ENCODE data around the gene CHRM2.

CHRM2 gene

DNA sequence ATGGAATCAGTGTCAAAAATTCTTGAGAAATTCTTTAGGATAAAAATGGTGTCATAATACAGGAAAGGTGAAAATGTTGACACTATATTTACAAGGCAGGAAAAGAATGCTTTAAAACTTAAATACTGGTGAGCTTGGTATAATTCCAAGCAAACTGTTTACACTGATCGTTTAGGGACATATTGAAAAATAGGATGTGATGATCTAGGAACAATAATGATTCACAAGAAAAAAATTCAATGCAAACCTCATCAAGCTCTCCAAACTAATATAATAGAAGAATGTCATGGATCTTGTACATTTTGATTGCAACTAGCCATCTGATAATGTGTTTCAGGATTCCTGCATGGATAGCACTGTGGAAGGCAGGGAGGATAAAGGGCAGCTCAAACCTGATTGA is 98.4 kb downstream of the CHRM2 start:
- no peak for DNase-seq

DNA sequence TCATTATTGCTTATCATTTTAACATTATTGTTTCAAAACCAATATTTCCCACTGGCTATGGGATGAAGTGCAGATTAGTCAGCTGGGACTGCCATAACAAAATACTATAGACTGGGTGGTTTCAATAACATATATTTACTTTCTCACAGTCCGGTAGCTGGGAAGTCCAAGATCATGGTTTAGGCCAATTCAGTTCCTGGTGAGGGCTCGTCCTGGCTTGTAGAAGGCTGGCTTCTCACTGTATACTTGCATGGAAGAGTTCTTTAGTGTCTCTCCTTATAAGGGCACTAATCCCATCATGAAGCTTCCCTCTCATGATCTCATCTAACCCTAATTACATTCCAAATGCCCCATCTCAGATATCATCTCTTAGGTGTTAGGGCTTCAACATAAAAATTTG is 101.3 kb downstream of the CHRM2 start:
- no peak for DNase-seq

DNA sequence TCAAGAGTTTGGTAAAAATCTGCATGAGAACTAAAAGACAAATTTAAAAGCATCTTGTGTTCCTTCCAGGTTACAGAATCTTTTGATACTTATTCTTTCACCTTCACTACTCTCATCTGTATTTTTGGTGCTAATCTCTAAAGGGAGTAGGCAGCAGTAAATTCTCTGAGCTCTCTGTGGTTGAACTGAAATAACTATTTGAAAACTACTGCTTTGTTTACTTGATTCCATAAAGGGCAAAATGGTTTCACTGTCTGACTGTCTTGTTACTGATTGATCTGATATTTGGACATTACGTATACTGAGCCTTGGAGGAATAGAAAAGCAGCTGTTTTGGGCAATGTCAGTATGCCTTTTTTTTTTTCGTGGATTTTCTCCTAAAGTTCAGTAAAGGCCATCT is 103.3 kb downstream of the CHRM2 start:
- DNase-seq, result no peak

DNA sequence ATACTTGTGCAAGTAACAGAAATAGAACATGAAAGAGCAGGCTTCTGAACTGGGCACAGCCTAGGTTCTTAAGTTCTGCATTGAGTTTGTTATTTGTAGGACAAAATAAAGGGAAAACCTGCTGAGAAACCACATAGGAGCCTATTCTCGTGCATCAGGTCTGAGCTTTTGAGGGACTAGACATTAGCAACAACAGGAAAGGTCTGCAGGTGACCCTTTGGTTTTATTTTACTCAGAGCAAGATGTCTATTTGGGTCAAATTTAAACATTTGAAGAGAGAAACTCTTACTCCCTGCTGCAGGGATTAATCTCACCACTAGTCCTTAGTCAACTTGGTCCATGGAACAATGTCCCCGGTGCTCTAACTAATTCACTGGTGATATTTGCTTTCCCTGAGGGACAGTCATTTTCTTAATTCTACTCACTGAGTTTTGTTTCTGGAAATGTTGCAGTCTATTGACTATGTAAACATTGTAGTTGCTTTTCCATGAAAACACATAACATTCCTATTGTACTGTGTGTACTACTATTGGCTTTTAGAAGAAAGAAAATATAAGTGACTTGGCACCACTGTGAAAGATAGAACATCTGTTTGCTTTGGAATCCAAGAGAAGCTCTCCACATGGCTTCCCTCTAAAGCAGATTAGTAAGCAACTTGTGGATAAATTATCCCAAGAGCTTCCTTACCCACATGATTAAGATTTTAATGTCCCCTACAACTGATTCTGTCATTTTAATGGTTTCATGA is 108.2 kb downstream of the CHRM2 start:
- no peak for DNase-seq

DNA sequence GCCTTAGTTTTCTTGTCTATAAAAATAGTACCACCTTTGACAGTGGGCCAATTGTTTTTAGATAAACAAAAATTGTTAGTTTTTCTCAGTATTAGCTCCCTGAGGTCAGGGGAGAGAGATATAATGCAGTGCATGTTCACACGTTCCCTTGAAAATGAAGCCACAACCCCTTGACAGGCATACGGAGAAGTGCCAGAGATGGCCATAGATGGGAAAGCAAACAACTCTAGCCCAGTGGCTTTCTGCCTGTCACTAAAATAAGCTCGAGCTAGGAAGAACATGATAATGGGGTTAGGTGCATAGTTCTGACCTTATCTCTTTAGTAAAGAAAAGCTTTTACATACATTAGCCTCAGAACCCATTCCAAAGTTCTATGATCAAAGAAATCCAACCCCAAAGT is 124.9 kb downstream of the CHRM2 start:
- no peak for DNase-seq

DNA sequence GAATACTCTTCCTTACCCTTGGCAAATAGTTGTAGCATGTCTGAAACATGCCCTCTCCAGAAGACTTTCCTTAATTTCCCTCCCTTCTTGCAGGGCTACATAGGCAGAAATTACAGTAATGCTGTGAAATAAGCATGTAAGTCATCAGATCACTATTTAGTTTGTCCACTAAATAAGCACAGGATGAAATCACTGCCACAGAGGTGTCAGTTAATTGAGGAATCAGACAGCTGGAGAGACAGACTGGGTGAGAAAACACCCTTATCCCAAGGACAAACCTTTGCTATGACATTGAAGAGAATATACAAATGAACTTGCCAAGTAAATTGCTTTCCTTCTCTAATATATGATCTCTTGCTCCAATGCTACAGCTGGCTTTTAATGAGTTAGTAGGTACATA is 129.3 kb downstream of the CHRM2 start:
- DNase-seq, result no peak

DNA sequence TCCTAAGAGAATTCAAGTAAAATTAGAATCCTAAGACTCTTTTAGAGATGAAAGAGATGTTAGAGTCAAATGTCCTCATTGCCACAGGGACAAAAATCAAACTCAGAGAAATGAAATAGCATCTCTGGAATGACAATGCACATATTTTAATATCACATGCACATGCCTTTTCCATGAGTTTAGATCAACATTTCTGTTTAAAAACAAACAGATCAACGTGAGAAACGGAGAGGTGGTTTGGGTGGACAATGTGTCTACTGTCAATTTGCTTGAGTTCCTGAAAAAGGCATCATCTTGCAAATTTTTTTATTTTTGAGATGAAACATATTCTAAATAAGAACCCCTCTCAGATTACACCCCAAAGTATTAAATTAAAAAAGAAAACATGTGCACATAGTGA is 130.0 kb downstream of the CHRM2 start:
- no peak for DNase-seq

DNA sequence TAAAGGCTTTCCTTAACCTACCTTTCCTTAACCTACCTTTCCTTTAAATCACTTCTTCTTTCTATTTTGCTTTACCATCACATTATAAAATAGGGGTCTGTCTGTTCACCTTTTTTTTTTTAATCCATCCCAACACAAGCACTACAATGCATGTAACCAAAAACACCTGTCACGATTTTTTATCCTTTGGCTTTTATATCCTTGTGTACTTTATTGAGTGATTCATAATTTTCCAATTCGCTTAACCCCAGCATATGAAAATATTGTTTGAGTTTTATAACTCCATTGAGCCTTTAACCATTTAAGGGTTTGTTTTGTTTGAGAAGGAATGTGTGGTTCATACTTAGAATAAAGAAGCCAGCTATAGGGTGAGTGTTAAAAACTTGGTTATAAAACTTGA is 132.2 kb downstream of the CHRM2 start:
- DNase-seq, result no peak

DNA sequence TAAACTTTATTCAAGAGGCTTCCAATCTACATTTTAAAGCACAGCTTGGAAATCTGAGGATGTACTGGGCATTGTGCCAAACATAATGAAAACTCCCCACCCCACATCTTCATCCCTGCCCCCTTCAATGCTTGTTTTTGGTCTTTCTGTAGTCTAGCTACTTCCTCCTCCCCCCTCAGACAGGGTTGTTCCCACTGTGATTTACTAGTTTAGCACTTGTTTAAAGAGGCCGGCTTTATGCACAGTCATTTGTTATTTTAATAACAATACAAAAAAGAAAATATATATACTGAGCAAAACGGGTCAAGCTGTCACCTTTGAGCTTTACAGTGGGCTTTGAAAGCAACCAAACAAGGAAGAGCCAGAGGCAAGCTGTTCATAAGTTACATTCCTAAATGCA is 132.6 kb downstream of the CHRM2 start:
- no peak for DNase-seq

DNA sequence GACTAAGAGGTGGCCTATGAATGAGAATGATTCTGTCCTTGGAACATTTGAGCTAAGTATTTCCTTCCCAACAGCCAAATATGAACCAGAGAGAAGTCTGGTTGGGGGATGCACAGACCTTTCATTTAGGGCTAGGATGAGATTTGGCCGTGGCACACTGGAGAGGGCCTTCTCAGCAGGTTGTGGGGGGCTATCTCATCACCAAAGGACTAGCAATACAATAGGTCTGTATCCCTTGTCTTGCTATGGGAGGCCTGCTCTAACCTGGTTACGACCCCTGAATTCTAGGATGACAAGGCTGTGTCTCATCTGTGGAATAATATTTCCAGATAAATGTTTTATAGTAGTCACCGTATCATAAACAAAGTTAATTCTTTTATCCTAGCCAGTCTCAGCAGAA is 133.0 kb downstream of the CHRM2 start:
- DNase-seq, result no peak

DNA sequence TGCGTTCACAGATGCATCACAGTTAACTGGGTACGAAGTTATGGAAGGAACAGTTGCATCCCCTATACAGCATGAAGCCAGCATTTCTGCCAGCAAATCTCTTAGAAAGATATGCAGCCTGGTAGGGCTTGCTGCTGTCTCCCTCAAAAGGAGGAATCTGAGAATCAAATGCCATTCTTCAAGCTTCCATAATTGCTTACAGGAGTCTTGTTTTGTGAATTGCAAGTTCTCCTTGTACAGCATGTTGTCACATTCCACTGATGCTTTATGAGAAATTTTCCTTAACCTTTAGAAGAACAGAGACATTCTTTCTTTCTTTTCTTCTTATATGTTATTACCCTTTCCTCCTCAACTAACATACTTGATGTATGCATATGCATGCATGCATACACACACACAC is 134.6 kb downstream of the CHRM2 start:
- DNase-seq, result no peak

DNA sequence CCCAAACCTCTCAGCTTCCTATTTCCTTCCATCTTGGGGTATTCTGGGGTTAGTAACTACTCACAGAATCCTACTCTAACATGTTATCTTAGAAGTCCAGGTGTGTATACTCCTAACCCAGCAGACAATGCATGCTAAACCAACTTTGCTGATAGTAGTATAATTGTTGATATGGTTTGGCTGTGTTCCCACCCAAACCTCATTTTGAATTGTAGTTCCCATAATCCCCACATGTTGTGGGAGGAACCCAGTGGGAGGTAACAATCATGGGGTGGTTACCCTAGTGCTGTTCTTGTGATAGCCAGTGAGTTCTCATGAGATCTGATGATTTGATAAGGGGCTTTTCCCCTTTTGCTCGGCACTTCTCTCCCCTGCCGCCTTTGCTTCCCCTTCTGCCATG is 135.1 kb downstream of the CHRM2 start:
- no peak for DNase-seq

DNA sequence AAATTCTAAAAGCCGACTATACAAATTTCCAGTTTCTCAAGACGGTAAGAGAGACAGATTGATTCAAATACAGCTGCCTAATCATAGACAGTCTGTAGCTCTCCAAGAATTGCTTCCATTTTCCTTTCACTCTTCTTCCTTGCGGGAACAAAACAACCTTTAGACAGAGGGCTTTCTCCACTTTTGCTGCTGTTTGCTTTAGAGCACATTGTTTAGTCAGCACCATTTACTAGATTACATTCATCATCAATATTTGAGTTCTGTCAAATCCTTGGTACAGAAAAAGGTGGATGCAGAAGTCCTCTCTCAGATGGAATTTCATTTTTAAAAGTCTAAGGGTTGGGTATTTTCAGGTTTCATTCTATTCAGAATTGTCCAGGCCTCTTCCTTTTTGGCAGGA is 137.4 kb downstream of the CHRM2 start:
- no peak for DNase-seq

DNA sequence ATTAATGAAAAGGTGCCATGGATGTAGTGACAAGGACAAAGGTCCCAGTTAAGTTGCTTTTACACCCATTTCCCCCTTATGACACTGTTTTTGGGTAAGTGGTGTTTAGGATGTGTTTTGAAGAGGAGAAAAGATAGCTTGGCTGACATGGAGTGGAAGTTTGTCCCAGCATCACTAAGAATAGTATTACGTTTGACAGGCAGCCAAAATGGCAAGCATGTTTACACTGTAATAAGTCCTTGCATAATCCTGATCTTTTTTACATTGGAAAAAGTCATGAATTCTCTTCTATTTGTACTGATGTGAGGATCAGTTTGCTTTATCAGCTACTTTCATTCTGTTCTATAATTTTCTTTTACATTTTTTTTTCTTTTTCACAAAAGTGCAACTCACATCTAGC is 137.8 kb downstream of the CHRM2 start:
- no peak for DNase-seq

DNA sequence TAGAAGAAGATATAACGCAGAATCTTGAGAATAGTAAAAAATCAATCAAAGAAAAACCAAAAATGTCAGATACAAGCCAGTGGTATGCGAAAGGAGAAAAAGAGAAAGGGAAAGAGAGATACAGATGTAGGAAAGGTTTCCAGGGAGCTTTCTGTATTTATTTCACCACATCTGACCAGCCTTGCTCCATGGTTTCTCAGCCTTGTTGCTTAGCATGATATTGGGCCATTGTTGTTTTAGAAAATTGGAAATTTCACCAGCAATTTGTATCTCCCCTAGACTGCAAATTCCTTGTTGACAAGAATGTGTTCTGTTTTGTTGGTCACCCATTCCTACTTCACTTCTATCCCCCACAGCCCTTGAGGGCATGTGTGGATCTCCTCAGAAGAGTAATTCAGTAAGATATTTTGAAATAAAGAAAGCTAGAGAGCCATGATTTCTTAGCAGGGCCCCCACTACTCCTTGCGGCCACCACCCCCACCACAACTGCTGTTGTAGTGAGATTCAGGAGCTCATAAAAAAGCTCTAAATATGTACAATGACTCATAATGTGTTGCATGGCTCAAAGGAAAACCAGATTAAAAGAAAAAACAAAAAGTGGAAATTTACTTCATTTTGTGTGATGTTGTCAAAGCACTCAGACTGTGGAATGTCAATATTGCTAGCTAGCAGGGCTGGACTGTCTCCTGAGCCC is 138.7 kb downstream of the CHRM2 start:
- DNase-seq, result no peak

DNA sequence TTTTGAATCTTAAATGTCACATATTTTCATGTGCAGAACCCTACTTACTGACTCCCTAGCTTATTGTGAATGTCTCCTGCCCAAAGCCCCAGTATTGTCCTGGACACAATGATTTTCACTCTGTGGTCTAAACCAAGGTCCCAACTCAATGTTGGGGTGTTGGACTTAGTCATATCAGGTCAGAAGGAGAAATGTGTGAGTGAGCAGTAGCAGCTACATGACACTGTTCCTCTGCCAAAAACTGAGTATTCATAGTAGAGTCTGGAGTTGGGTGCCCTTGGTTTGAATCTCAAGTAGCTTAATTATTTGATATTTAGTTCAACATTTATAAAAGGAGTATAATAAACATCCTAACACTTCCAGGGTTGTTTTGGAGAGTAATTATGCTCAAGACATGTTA is 141.0 kb downstream of the CHRM2 start:
- no peak for DNase-seq

DNA sequence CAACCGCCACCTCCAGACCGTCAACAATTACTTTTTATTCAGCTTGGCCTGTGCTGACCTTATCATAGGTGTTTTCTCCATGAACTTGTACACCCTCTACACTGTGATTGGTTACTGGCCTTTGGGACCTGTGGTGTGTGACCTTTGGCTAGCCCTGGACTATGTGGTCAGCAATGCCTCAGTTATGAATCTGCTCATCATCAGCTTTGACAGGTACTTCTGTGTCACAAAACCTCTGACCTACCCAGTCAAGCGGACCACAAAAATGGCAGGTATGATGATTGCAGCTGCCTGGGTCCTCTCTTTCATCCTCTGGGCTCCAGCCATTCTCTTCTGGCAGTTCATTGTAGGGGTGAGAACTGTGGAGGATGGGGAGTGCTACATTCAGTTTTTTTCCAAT is 146.6 kb downstream of the CHRM2 start:
- no peak for DNase-seq

DNA sequence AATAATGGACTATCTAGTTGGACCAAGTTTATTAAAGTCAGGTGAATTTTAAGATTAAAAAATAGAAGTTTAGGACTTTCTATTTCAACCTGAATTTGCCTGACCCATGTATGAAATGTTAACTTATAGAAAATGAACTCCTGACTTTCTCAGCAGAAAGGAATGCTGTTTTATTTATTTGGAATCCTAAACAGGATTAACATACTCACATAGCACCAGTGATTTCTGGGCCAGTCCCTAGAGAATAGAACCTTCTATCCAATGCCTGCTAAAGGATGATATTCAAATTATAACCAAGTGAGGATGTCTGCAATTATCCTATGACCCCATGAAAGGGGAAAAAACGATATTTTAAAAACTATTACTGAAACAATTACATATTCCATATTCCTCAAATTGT is 148.8 kb downstream of the CHRM2 start:
- no peak for DNase-seq

DNA sequence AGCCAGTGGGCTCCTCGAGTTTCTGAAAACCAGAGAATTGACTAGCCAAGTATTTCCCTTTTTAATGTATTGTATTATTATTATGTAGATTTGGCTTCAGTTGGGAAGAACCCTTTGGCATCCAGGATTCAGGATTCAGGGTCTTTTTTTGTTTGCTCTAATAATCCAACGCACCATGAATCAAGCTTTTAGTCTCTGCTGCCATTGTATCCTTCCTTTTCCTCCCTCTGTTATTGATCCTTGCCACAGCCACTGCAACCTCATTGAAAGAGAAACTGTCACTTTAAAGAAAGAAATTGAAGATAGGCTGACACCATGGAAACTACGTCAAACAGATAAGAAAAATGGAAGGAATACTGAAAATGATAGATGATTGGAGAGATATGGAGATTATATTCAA is 150.0 kb downstream of the CHRM2 start:
- no peak for DNase-seq

DNA sequence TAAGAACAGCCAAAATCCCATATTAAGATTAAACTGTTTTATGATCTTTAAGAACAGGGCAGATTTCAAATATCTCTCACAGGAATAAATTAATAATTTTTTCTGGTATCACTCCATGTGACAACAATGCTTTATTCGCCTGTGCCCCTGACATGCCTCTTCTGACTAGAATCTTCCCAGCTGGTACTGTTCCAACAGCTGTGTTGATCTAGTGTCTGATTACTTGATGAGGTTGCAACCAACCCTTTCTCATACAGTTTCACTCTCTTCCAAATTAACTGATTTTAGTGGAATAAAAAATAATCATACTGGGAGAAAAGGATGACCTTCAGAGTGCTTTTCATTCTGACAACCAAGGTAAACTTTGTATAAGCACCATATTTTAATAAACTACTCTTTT is 151.9 kb downstream of the CHRM2 start:
- no peak for DNase-seq

DNA sequence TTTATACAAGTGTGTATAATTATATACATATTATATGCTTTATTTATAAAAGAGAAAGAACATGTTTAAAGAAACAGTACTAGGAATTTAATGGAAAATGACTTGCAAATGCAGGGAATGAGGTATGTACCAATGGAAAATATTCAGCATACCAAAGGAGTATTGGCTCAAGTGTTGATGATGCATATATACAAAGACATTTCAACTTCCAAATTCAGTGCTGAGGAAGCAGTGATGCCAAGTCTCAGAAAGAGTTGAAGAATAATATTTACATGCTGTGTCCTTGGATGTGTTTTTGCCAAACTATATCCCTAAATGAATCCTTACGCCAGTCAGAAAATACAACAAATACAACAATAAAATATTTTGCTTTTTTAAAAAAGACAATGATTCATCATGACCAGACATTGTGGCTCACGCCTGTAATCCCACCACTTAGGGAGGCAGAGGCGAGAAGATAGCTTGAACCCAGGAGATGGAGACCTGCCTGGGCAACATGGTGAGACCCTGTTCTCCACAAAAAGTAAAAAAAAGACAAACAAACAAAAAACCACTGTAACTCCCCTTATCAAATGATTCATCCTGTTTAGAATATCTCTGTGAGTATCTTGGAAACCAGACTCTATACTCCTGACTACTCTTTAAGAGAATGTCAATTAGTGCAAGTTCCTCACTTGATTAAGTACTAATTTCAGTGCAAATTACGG is 157.2 kb downstream of the CHRM2 start:
- no peak for DNase-seq

DNA sequence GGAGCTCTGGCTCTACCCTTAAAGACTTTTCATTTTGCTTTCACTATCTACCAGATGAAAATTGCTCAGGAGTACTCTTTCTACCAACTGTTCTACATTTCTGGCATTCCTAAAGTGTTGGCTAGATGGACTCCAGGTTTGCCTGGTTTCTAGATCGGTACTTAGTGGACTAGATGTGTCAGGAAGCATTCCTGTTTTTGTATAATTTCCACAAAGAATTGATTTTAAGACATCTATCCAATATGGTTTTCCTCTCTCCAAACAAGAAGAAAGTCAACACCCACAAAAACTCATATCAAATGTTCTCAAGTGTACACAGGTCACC is 157.7 kb downstream of the CHRM2 start:
- no peak for DNase-seq

DNA sequence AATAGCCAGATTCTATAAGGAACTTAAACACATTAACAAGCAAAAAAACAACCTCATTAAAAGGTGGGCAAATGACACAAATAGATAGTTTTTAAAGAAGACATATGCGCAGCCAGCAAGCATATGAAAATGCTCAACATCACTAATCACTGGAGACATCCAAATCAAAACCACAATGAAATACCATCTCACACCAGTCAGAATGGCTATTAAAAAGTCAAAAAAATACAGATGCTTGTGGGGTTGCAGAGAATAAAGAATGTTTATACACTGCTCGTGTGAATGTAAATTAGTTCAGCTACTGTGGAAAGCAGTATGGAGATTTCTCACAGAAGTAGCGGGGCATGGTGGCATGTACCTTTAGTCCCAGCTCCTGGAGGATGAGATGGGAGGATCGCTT is 164.0 kb downstream of the CHRM2 start:
- no peak for DNase-seq

DNA sequence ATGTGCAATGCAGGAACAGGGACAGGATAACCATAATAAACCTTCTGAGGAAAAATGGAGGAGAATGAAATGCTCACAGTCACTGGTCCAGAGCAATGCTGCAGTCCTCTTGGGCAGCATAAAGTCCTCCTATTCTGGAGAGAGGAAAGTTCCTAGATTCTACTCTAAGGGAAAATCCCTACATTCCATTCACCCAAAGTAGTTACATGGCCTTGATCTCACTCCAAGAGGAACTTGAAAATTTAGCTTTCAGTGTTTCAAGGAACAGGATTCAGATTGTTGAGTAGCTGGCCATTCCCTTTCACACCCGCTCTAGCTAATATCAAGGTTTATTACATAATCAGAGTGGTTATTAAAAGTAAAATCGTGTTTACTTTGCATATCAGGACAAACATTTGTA is 168.3 kb downstream of the CHRM2 start:
- no peak for DNase-seq

DNA sequence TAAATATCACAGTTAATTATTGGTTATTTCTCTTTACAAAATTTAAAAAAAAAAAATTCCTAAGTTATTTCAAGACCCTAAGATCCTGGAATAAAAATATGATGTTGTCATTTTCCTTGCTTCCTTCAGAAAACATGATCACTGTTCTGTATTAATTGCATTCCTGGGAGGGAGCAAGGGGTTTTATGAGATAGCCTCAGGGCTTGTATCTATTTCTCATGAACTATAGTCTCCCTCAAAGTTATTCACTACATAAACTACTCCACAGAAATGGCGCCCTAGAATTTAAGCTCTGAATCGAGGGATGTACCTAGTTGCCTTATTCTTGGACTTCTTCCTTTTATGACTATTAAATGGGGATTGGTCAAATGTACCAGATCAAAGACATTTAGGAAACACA is 170.3 kb downstream of the CHRM2 start:
- no peak for DNase-seq
